Hepatocyte (in vitro differentiated cells): ENCODE results near the gene OSMR.

ENCODE experiments used
- EZH2 ChIP-seq: fragments of 200-600 bp; sonication (generic); IDR thresholded peaks from 2 replicates; pipeline ENCODE4 v1.6.1; 2016; ENCODE audit warnings: antibody characterized with exemption, mild to moderate bottlenecking, borderline replicate concordance
- EZH2phosphoT487 ChIP-seq: fragments of 200-600 bp; sonication (generic); IDR thresholded peaks from one replicate; pipeline ENCODE4 v1.6.1; 2018; ENCODE audit warnings: antibody characterized with exemption, mild to moderate bottlenecking, low read depth, moderate library complexity; ENCODE audit not compliant: unreplicated experiment, severe bottlenecking
- TF ChIP-seq, protein P1 (sequence below): fragments of 200-600 bp; sonication (generic); IDR thresholded peaks from 2 replicates; pipeline ENCODE4 v1.5.1; 2016; ENCODE audit warnings: antibody characterized with exemption, mild to moderate bottlenecking; ENCODE audit not compliant: poor library complexity

DNA sequence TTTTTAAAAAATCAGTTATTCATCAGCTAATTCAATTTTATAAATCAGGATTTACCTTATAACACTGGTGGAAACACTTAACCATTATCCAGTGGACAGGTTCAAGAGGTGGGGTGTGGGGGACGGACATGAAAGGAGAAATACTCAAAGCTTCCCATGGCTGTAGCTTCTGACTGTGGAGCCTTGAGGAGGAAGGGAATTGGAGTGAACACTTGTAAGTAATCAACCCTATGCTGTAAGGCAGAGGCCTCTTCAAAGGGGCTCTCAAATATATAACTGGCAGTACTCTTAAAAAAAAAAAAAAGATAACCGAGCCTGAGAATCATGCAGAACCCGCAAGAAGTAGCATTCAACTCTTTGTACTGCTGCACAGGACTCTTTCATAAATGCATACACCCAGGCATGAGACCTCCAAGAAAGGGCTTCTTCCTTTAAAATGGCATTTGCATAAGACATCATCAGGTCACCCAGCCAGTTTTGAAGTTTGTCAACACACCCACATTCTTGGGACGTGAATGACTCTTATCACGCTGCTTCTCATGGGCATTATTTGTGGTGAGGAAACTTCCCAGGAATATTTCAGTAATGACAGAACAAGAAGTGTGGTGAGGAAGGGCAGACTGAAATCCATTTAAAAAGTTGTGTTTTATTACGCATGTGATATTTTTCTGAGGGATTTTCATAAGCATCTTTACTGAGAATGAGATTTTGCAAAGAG is 8.1 kb downstream of the OSMR start:
- TF ChIP-seq, protein P1, sequence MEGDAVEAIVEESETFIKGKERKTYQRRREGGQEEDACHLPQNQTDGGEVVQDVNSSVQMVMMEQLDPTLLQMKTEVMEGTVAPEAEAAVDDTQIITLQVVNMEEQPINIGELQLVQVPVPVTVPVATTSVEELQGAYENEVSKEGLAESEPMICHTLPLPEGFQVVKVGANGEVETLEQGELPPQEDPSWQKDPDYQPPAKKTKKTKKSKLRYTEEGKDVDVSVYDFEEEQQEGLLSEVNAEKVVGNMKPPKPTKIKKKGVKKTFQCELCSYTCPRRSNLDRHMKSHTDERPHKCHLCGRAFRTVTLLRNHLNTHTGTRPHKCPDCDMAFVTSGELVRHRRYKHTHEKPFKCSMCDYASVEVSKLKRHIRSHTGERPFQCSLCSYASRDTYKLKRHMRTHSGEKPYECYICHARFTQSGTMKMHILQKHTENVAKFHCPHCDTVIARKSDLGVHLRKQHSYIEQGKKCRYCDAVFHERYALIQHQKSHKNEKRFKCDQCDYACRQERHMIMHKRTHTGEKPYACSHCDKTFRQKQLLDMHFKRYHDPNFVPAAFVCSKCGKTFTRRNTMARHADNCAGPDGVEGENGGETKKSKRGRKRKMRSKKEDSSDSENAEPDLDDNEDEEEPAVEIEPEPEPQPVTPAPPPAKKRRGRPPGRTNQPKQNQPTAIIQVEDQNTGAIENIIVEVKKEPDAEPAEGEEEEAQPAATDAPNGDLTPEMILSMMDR: no peak
- TF ChIP-seq EZH2 (no peak), EZH2phosphoT487 (no peak)
